HepG2 (cell line): ENCODE measurements around the gene DIABLO. TPM values are rescaled to one million over a fixed set of nuclear protein-coding genes. Genes with fewer than 3 reads are reported as not detected.

ENCODE experiments used
- FOSL1 ChIP-seq: sonication (generic); formaldehyde crosslinking; IDR thresholded peaks from 2 replicates; pipeline ENCODE4 v1.9.0; 2021; ENCODE audit warnings: missing genetic modification reagents, borderline replicate concordance
- FOXC1 ChIP-seq: sonication (generic); formaldehyde crosslinking; IDR thresholded peaks from 2 replicates; pipeline ENCODE4 v1.8.0; 2022; ENCODE audit warnings: mild to moderate bottlenecking, missing genetic modification reagents, borderline replicate concordance
- FOXK2 ChIP-seq: fragments of 450-650 bp; IDR thresholded peaks from 2 replicates; pipeline ENCODE4 v1.6.1; 2016
- KLF11 ChIP-seq: IDR thresholded peaks from 2 replicates; pipeline ENCODE4 v1.6.1; 2016; ENCODE audit warnings: missing compliant biosample characterization
- MEIS2 ChIP-seq: sonication (generic); formaldehyde crosslinking; IDR thresholded peaks from 2 replicates; pipeline ENCODE4 v1.9.0; 2021; ENCODE audit warnings: mild to moderate bottlenecking, missing genetic modification reagents
- NFE2 ChIP-seq: sonication (generic); formaldehyde crosslinking; IDR thresholded peaks from 2 replicates; pipeline ENCODE4 v1.4.0; 2020; ENCODE audit warnings: missing genetic modification reagents
- NFIB ChIP-seq: sonication (generic); formaldehyde crosslinking; IDR thresholded peaks from 2 replicates; pipeline ENCODE4 v1.9.0; 2021; ENCODE audit warnings: missing genetic modification reagents, mild to moderate bottlenecking, borderline replicate concordance
- NFKB2 ChIP-seq: sonication (generic); formaldehyde crosslinking; IDR thresholded peaks from 2 replicates; pipeline ENCODE4 v1.4.0; 2020; ENCODE audit warnings: missing genetic modification reagents, borderline replicate concordance
- NR0B2 ChIP-seq: sonication (generic); formaldehyde crosslinking; IDR thresholded peaks from 2 replicates; pipeline ENCODE4 v1.4.0; 2020; ENCODE audit warnings: mild to moderate bottlenecking, missing genetic modification reagents
- NR3C1 ChIP-seq: sonication (generic); formaldehyde crosslinking; IDR thresholded peaks from 2 replicates; pipeline ENCODE4 v1.4.0; 2020; ENCODE audit warnings: missing genetic modification reagents
- NRL ChIP-seq: sonication (generic); formaldehyde crosslinking; IDR thresholded peaks from 2 replicates; pipeline ENCODE4 v1.5.0; 2020; ENCODE audit warnings: missing genetic modification reagents, mild to moderate bottlenecking, moderate library complexity, borderline replicate concordance
- RFX3 ChIP-seq: IDR thresholded peaks from 2 replicates; pipeline ENCODE4 v1.6.1; 2016; ENCODE audit warnings: missing biosample characterization, missing genetic modification reagents
- SKI ChIP-seq: fragments of 450-650 bp; IDR thresholded peaks from one replicate; pipeline ENCODE4 v1.6.1; 2018; ENCODE audit warnings: mild to moderate bottlenecking; ENCODE audit not compliant: partially characterized antibody
- SNAI1 ChIP-seq: sonication (generic); formaldehyde crosslinking; IDR thresholded peaks from 2 replicates; pipeline ENCODE4 v1.5.0; 2020; ENCODE audit warnings: mild to moderate bottlenecking, missing genetic modification reagents, borderline replicate concordance
- TBP ChIP-seq: sonication (generic); formaldehyde crosslinking; IDR thresholded peaks from 2 replicates; pipeline ENCODE4 v1.5.0; 2020; ENCODE audit warnings: missing genetic modification reagents
- TBX3 ChIP-seq: fragments of 450-650 bp; IDR thresholded peaks from 2 replicates; pipeline ENCODE4 v1.6.1; 2017; ENCODE audit warnings: antibody characterized with exemption, mild to moderate bottlenecking, inconsistent platforms, borderline replicate concordance
- ZFP41 ChIP-seq: sonication (generic); formaldehyde crosslinking; IDR thresholded peaks from 2 replicates; pipeline ENCODE4 v1.4.0; 2020; ENCODE audit warnings: mild to moderate bottlenecking, missing genetic modification reagents, borderline replicate concordance
- ZKSCAN5 ChIP-seq: sonication (generic); formaldehyde crosslinking; IDR thresholded peaks from 2 replicates; pipeline ENCODE4 v1.5.1; 2020; ENCODE audit warnings: mild to moderate bottlenecking, missing genetic modification reagents
- ZNF124 ChIP-seq: sonication (generic); formaldehyde crosslinking; IDR thresholded peaks from 2 replicates; pipeline ENCODE4 v1.4.0; 2020; ENCODE audit warnings: missing genetic modification reagents
- ZNF24 ChIP-seq: fragments of 450-650 bp; IDR thresholded peaks from 2 replicates; pipeline ENCODE4 v1.6.1; 2017; ENCODE audit warnings: antibody characterized with exemption, mild to moderate bottlenecking
- ZNF333 ChIP-seq: sonication (generic); formaldehyde crosslinking; IDR thresholded peaks from 2 replicates; pipeline ENCODE4 v1.4.0; 2020; ENCODE audit warnings: mild to moderate bottlenecking, missing genetic modification reagents, borderline replicate concordance
- ZNF367 ChIP-seq: sonication (generic); formaldehyde crosslinking; IDR thresholded peaks from 2 replicates; pipeline ENCODE4 v1.4.0; 2020; ENCODE audit warnings: missing genetic modification reagents, borderline replicate concordance
- ZNF431 ChIP-seq: sonication (generic); formaldehyde crosslinking; IDR thresholded peaks from 2 replicates; pipeline ENCODE4 v1.9.0; 2022; ENCODE audit warnings: missing genetic modification reagents, low read depth, mild to moderate bottlenecking, borderline replicate concordance
- ZNF704 ChIP-seq: sonication (generic); formaldehyde crosslinking; IDR thresholded peaks from 2 replicates; pipeline ENCODE4 v1.8.1; 2023; ENCODE audit warnings: mild to moderate bottlenecking, inconsistent platforms, moderate library complexity, missing genetic modification reagents, borderline replicate concordance
- ZNF724P ChIP-seq: sonication (generic); formaldehyde crosslinking; IDR thresholded peaks from 2 replicates; pipeline ENCODE4 v1.8.0; 2022; ENCODE audit warnings: missing genetic modification reagents, borderline replicate concordance
- ZNF75D ChIP-seq: sonication (generic); formaldehyde crosslinking; IDR thresholded peaks from 2 replicates; pipeline ENCODE4 v1.8.1; 2023; ENCODE audit warnings: missing genetic modification reagents, mild to moderate bottlenecking, borderline replicate concordance
- ZNF775 ChIP-seq: sonication (generic); formaldehyde crosslinking; IDR thresholded peaks from 2 replicates; pipeline ENCODE4 v1.4.0; 2020; ENCODE audit warnings: missing genetic modification reagents, mild to moderate bottlenecking, moderate library complexity, borderline replicate concordance
- ZUFSP ChIP-seq: sonication (generic); formaldehyde crosslinking; IDR thresholded peaks from 2 replicates; pipeline ENCODE4 v1.9.0; 2021; ENCODE audit warnings: missing genetic modification reagents, mild to moderate bottlenecking, borderline replicate concordance
- polyA plus RNA-seq, 8 experiments: library from polyadenylated mRNA; depleted of rRNA in 3 of 8; stranded (reverse) in 7 of 8; unstranded in 1 of 8; fragments of >200 nt; fragmentation: Illumina TruSeq in 4 of 8; extraction: Trizol in 4 of 8; gene quantifications; 2 replicates each; pipeline versions ENCODE4 v1.2.1 to v1.2.3, GENCODE V29; 2011 to 2016; ENCODE audit warnings: low read depth in 4 of 8, missing spikeins in 1 of 8, mixed read lengths in 1 of 8; ENCODE audit not compliant: insufficient read depth in 1 of 8
- total RNA-seq, 5 experiments: library from RNA; depleted of rRNA; stranded (reverse); fragments of >200 nt; fragmentation: Illumina TruSeq; extraction: Trizol; gene quantifications; 2 replicates each; pipeline ENCODE4 v1.2.3, GENCODE V29; 2016; ENCODE audit warnings: low read depth in 1 of 5

Gene DIABLO
- total and polyA plus RNA-seq, 2 of the 13 experiments (the other 11 are each of a cell fraction or from before 2014, with no cell fraction given), result 20.7 to 70.9 TPM

GRCh38 chr12:122266230-122266901 is 40.5 kb upstream of the DIABLO start, which contains the start of gene VPS33A (continued):
- TF ChIP-seq ZFP41 (CRISPR knock-in tag) (0 out of 2 replicates have a peak, but pooled peaks have one; percentile 43), ZUFSP (CRISPR knock-in tag) (no peak), KLF11 (peak; percentile 92; the same call in 1 of the 2 replicates), ZNF724P (CRISPR knock-in tag) (0 out of 2 replicates have a peak, but pooled peaks have one; percentile 24), ZNF775 (CRISPR knock-in tag) (no peak), ZNF24 (no peak), ZNF704 (CRISPR knock-in tag) (peak; percentile 83; the same call in 1 of the 2 replicates), NR0B2 (CRISPR knock-in tag) (peak; percentile 78; the same call in 1 of the 2 replicates), ZNF333 (no peak; the same call in 1 of the 2 replicates), SNAI1 (CRISPR knock-in tag) (0 out of 2 replicates have a peak, but pooled peaks have one; percentile 62), ZNF75D (no peak), NR3C1 (CRISPR knock-in tag) (no peak), FOXK2 (peak; percentile 49; the same call in 1 of the 2 replicates), NFE2 (CRISPR knock-in tag) (no peak), NFKB2 (CRISPR knock-in tag) (peak; percentile 84; the same call in 1 of the 2 replicates), FOXC1 (CRISPR knock-in tag) (peak; percentile 96), RFX3 (no peak; the same call in 1 of the 2 replicates), ZNF367 (CRISPR knock-in tag) (no peak), MEIS2 (no peak; the same call in 1 of the 2 replicates), ZKSCAN5 (CRISPR knock-in tag) (no peak), TBP (CRISPR knock-in tag) (no peak), NRL (CRISPR knock-in tag) (peak; percentile 85), ZNF124 (peak; percentile 24; the same call in 1 of the 2 replicates), SKI (peak; percentile 52), TBX3 (no peak), NFIB (no peak), ZNF431 (CRISPR knock-in tag) (peak; percentile 83), FOSL1 (no peak)
